CD4-positive, CD25-positive, alpha-beta regulatory T cell (primary cell): ENCODE data around the gene HBZ. TPM values are rescaled to one million over a fixed set of nuclear protein-coding genes. Genes with fewer than 3 reads are reported as not detected.
A peak's percentile ranks its signal among the peaks of the same experiment; 100 is the strongest.
"Not testable (repeated sequence)": the region's sequence is repeated elsewhere in the genome, so short reads cannot be mapped to it uniquely, and the experiment has no call there.

Source experiments
- ATAC-seq, 2 donors: fragments of 150-1000 bp; cut with Tn5 transposase; one replicate each; pipeline ENCODE4 v1.10.0; 2021; ENCODE audit warnings: low read depth in 2 of 2, moderate number of reproducible peaks in 2 of 2, moderate library complexity in 1 of 2
- DNase-seq, 3 donors: peaks; one replicate each; pipeline versions ENCODE4 v3.0.0 to v3.0.0-alpha.2; 2012 to 2022; ENCODE audit warnings: mixed read lengths in 1 of 3
- H3K27ac ChIP-seq: one replicate; pipeline ENCODE4 v1.7.0; 2013; ENCODE audit warnings: mild to moderate bottlenecking, low read length; ENCODE audit not compliant: insufficient read depth, poor library complexity, severe bottlenecking
- H3K27me3 ChIP-seq: one replicate; pipeline ENCODE4 v1.7.0; 2013; ENCODE audit warnings: low read length; ENCODE audit not compliant: control insufficient read depth, insufficient read depth
- H3K36me3 ChIP-seq: one replicate; pipeline ENCODE4 v1.7.0; 2013; ENCODE audit warnings: mild to moderate bottlenecking, low read length, moderate library complexity; ENCODE audit not compliant: control insufficient read depth, insufficient read depth
- H3K4me1 ChIP-seq: 2 replicates; pipeline ENCODE4 v1.7.0; 2013; ENCODE audit warnings: mild to moderate bottlenecking, low read length; ENCODE audit not compliant: insufficient read depth, control insufficient read depth, poor library complexity, severe bottlenecking
- H3K4me3 ChIP-seq: one replicate; pipeline ENCODE4 v1.7.0; 2013; ENCODE audit warnings: low read depth, mild to moderate bottlenecking, low read length, moderate library complexity
- H3K9me3 ChIP-seq, 2 experiments: 1 replicate in 1 of 2; 2 replicates in 1 of 2; pipeline ENCODE4 v1.7.0; 2013; ENCODE audit warnings: low read length in 2 of 2, mild to moderate bottlenecking in 1 of 2, moderate library complexity in 1 of 2; ENCODE audit not compliant: control insufficient read depth in 2 of 2
- H3K27ac Mint-ChIP-seq, 3 donors: one replicate each; pipeline ENCODE4 v1.8.0; 2020 to 2022; ENCODE audit warnings: mild to moderate bottlenecking in 3 of 3, mixed read lengths in 3 of 3, moderate library complexity in 2 of 3
- H3K27me3 Mint-ChIP-seq: one replicate; pipeline ENCODE4 v1.8.0; 2022; ENCODE audit warnings: mild to moderate bottlenecking, mixed read lengths
- H3K36me3 Mint-ChIP-seq: one replicate; pipeline ENCODE4 v1.8.0; 2020; ENCODE audit warnings: mixed read lengths
- H3K4me1 Mint-ChIP-seq, 4 donors: one replicate each; pipeline ENCODE4 v1.8.0; 2020 to 2022; ENCODE audit warnings: mixed read lengths in 4 of 4, mild to moderate bottlenecking in 1 of 4
- H3K4me3 Mint-ChIP-seq, 4 donors: one replicate each; pipeline ENCODE4 v1.8.0; 2020 to 2022; ENCODE audit warnings: mild to moderate bottlenecking in 4 of 4, mixed read lengths in 4 of 4, moderate library complexity in 3 of 4
- H3K9me3 Mint-ChIP-seq, 7 donors: one replicate each; pipeline ENCODE4 v1.8.0; 2020 to 2022; ENCODE audit warnings: mixed read lengths in 7 of 7, mild to moderate bottlenecking in 3 of 7, moderate library complexity in 2 of 7
- polyA plus RNA-seq, 4 donors: library from polyadenylated mRNA; unstranded; fragments of 300-500 nt; fragmentation: Illumina TruSeq; gene quantifications; one replicate each; pipeline ENCODE4 v1.2.3, GENCODE V29; 2021
- total RNA-seq: library from RNA; stranded (reverse); gene quantifications from one replicate; pipeline ENCODE4 v1.2.3, GENCODE V29; 2022

Gene HBZ
- total and polyA plus RNA-seq, 5 donors from 2014 or later: not detected

DNA sequence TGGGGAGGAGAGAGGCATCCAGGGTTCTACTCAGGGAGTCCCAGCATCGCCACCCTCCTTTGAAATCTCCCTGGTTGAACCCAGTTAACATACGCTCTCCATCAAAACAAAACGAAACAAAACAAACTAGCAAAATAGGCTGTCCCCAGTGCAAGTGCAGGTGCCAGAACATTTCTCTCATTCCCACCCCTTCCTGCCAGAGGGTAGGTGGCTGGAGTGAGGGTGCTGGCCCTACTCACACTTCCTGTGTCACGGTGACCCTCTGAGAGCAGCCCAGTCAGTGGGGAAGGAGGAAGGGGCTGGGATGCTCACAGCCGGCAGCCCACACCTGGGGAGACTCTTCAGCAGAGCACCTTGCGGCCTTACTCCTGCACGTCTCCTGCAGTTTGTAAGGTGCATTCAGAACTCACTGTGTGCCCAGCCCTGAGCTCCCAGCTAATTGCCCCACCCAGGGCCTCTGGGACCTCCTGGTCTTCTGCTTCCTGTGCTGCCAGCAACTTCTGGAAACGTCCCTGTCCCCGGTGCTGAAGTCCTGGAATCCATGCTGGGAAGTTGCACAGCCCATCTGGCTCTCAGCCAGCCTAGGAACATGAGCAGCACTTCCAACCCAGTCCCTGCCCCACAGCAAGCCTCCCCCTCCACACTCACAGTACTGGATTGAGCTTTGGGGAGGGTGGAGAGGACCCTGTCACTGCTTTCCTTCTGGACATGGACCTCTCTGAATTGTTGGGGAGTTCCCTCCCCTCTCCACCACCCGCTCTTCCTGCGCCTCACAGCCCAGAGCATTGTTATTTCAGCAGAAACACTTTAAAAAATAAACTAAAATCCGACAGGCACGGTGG lies 21.7 kb downstream of the HBZ start:
- peaks cover 18% of the 10 kb centered on the region for H3K27me3 ChIP-seq
- H3K27me3 Mint-ChIP-seq: peaks cover 72% of the 10 kb centered on the region

DNA sequence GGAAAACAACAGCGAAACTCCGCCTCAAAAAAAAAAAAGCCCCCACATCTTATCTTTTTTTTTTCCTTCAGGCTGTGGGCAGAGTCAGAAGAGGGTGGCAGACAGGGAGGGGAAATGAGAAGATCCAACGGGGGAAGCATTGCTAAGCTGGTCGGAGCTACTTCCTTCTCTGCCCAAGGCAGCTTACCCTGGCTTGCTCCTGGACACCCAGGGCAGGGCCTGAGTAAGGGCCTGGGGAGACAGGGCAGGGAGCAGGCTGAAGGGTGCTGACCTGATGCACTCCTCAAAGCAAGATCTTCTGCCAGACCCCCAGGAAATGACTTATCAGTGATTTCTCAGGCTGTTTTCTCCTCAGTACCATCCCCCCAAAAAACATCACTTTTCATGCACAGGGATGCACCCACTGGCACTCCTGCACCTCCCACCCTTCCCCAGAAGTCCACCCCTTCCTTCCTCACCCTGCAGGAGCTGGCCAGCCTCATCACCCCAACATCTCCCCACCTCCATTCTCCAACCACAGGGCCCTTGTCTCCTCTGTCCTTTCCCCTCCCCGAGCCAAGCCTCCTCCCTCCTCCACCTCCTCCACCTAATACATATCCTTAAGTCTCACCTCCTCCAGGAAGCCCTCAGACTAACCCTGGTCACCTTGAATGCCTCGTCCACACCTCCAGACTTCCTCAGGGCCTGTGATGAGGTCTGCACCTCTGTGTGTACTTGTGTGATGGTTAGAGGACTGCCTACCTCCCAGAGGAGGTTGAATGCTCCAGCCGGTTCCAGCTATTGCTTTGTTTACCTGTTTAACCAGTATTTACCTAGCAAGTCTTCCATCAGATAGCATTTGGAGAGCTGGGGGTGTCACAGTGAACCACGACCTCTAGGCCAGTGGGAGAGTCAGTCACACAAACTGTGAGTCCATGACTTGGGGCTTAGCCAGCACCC lies 22.8 kb downstream of the HBZ start:
- Mint-ChIP-seq H3K4me1 (peaks cover 0 to 25% (median 3%) of the 10 kb centered on the region in 4 donors), H3K27ac (no peak overlapping the region), H3K27me3 (peaks cover 70% of the 10 kb centered on the region), H3K4me3 (peak overlapping the region in 2 of 4 donors; percentile 19 to 31), H3K9me3 (peaks cover 0 to 3% (median 0%) of the 10 kb centered on the region in 7 donors), H3K36me3 (no peaks in the 10 kb centered on the region)
- H3K9me3 ChIP-seq: no peaks in the 10 kb centered on the region
- no peak overlapping the region for H3K4me3 ChIP-seq
- peaks cover 5% of the 10 kb centered on the region for H3K4me1 ChIP-seq
- H3K36me3 ChIP-seq: no peaks in the 10 kb centered on the region
- DNase-seq (no peak), ATAC-seq (no peak)
- peaks cover 26% of the 10 kb centered on the region for H3K27me3 ChIP-seq
- no peak overlapping the region for H3K27ac ChIP-seq

More for the DNA sequence above, 21.7 kb downstream of the HBZ start:
- ATAC-seq, H3K36me3 Mint-ChIP-seq, H3K9me3 Mint-ChIP-seq, H3K9me3 ChIP-seq, H3K4me3 ChIP-seq, H3K27ac ChIP-seq, H3K36me3 ChIP-seq, H3K4me1 ChIP-seq, DNase-seq, H3K27ac Mint-ChIP-seq: not testable (repeated sequence)
- H3K4me3 Mint-ChIP-seq: peak overlapping the region in 1 of 4 donors; percentile 61
- peaks cover 0 to 21% (median 3%) of the 10 kb centered on the region in 4 donors for H3K4me1 Mint-ChIP-seq

DNA sequence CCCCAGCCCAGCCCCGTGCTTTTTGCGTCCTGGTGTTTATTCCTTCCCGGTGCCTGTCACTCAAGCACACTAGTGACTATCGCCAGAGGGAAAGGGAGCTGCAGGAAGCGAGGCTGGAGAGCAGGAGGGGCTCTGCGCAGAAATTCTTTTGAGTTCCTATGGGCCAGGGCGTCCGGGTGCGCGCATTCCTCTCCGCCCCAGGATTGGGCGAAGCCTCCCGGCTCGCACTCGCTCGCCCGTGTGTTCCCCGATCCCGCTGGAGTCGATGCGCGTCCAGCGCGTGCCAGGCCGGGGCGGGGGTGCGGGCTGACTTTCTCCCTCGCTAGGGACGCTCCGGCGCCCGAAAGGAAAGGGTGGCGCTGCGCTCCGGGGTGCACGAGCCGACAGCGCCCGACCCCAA lies 23.6 kb downstream of the HBZ start:
- not testable (repeated sequence) for H3K4me3 Mint-ChIP-seq, DNase-seq, ATAC-seq, H3K9me3 ChIP-seq, H3K27ac Mint-ChIP-seq, H3K9me3 Mint-ChIP-seq, H3K36me3 Mint-ChIP-seq, H3K36me3 ChIP-seq, H3K27ac ChIP-seq, H3K4me3 ChIP-seq
- H3K27me3 ChIP-seq: peaks cover 23% of the 10 kb centered on the region
- H3K4me1 Mint-ChIP-seq: peaks cover 0 to 23% (median 3%) of the 10 kb centered on the region in 4 donors
- H3K4me1 ChIP-seq: peaks cover 12% of the 10 kb centered on the region
- H3K27me3 Mint-ChIP-seq: peaks cover 63% of the 10 kb centered on the region

DNA sequence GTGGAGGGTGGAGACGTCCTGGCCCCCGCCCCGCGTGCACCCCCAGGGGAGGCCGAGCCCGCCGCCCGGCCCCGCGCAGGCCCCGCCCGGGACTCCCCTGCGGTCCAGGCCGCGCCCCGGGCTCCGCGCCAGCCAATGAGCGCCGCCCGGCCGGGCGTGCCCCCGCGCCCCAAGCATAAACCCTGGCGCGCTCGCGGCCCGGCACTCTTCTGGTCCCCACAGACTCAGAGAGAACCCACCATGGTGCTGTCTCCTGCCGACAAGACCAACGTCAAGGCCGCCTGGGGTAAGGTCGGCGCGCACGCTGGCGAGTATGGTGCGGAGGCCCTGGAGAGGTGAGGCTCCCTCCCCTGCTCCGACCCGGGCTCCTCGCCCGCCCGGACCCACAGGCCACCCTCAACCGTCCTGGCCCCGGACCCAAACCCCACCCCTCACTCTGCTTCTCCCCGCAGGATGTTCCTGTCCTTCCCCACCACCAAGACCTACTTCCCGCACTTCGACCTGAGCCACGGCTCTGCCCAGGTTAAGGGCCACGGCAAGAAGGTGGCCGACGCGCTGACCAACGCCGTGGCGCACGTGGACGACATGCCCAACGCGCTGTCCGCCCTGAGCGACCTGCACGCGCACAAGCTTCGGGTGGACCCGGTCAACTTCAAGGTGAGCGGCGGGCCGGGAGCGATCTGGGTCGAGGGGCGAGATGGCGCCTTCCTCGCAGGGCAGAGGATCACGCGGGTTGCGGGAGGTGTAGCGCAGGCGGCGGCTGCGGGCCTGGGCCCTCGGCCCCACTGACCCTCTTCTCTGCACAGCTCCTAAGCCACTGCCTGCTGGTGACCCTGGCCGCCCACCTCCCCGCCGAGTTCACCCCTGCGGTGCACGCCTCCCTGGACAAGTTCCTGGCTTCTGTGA lies 24.3 kb downstream of the HBZ start, which contains the start of gene HBA1:
TSS of gene HBA1 (plus strand) at position 204 of the 906 bp plus-strand sequence. CDS start at position 241, 37 bp downstream.
- Mint-ChIP-seq H3K27me3 (peaks cover 56% of the 10 kb centered on the region), H3K4me3 (peak within 1 kb of the TSS in 2 of 4 donors; percentile 11 to 31), H3K4me1 (peaks cover 0 to 23% (median 3%) of the 10 kb centered on the region in 4 donors)
- H3K36me3 Mint-ChIP-seq, H3K27ac ChIP-seq, H3K27ac Mint-ChIP-seq, ATAC-seq, H3K9me3 Mint-ChIP-seq, DNase-seq, H3K4me3 ChIP-seq, H3K36me3 ChIP-seq, H3K9me3 ChIP-seq: not testable (repeated sequence)
- Histone ChIP-seq H3K4me1 (peaks cover 19% of the 10 kb centered on the region), H3K27me3 (peaks cover 23% of the 10 kb centered on the region)

DNA sequence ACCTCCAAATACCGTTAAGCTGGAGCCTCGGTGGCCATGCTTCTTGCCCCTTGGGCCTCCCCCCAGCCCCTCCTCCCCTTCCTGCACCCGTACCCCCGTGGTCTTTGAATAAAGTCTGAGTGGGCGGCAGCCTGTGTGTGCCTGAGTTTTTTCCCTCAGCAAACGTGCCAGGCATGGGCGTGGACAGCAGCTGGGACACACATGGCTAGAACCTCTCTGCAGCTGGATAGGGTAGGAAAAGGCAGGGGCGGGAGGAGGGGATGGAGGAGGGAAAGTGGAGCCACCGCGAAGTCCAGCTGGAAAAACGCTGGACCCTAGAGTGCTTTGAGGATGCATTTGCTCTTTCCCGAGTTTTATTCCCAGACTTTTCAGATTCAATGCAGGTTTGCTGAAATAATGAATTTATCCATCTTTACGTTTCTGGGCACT lies 25.0 kb downstream of the HBZ start:
- Mint-ChIP-seq H3K9me3 (peaks cover 0 to 1% (median 0%) of the 10 kb centered on the region in 7 donors), H3K36me3 (no peaks in the 10 kb centered on the region), H3K27ac (no peak overlapping the region), H3K27me3 (peaks cover 52% of the 10 kb centered on the region), H3K4me1 (peaks cover 0 to 23% (median 3%) of the 10 kb centered on the region in 4 donors), H3K4me3 (peak overlapping the region in 3 of 4 donors; percentile 31 to 68 (median 46))
- DNase-seq (no peak), ATAC-seq (no peak)
- H3K4me3 ChIP-seq: no peak overlapping the region
- H3K27me3 ChIP-seq: peaks cover 23% of the 10 kb centered on the region
- no peaks in the 10 kb centered on the region for H3K36me3 ChIP-seq
- no peaks in the 10 kb centered on the region for H3K9me3 ChIP-seq
- H3K27ac ChIP-seq: no peak overlapping the region
- peaks cover 19% of the 10 kb centered on the region for H3K4me1 ChIP-seq

DNA sequence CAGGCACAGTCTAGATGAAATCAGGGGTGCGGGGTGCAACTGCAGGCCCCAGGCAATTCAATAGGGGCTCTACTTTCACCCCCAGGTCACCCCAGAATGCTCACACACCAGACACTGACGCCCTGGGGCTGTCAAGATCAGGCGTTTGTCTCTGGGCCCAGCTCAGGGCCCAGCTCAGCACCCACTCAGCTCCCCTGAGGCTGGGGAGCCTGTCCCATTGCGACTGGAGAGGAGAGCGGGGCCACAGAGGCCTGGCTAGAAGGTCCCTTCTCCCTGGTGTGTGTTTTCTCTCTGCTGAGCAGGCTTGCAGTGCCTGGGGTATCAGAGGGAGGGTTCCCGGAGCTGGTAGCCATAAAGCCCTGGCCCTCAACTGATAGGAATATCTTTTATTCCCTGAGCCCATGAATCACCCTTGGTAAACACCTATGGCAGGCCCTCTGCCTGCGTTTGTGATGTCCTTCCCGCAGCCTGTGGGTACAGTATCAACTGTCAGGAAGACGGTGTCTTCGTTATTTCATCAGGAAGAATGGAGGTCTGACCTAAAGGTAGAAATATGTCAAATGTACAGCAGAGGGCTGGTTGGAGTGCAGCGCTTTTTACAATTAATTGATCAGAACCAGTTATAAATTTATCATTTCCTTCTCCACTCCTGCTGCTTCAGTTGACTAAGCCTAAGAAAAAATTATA lies 25.7 kb downstream of the HBZ start:
- ATAC-seq: no peak
- no peak overlapping the region for H3K4me3 ChIP-seq

More for the DNA sequence above, 25.7 kb downstream of the HBZ start:
- Mint-ChIP-seq H3K9me3 (peaks cover 0 to 1% (median 0%) of the 10 kb centered on the region in 7 donors), H3K27ac (no peak overlapping the region), H3K36me3 (no peaks in the 10 kb centered on the region), H3K4me3 (peak overlapping the region in 1 of 4 donors; percentile 46), H3K4me1 (peaks cover 0 to 23% (median 3%) of the 10 kb centered on the region in 4 donors), H3K27me3 (peaks cover 52% of the 10 kb centered on the region)
- H3K27me3 ChIP-seq: peaks cover 23% of the 10 kb centered on the region
- H3K36me3 ChIP-seq: no peaks in the 10 kb centered on the region
- peaks cover 19% of the 10 kb centered on the region for H3K4me1 ChIP-seq
- H3K9me3 ChIP-seq: no peaks in the 10 kb centered on the region
- DNase-seq: no peak
- H3K27ac ChIP-seq: no peak overlapping the region
